NB4 (cell line): ENCODE measurements around the gene TMEM135.
"Not testable (repeated sequence)": the region's sequence is repeated elsewhere in the genome, so short reads cannot be mapped to it uniquely, and the experiment has no call there.

ENCODE experiments used
- DNase-seq: peaks from one replicate; pipeline ENCODE4 v3.0.0; 2010; ENCODE audit warnings: low read depth
- H3K4me3 ChIP-seq: one replicate; pipeline ENCODE4 v1.5.1; 2011; ENCODE audit warnings: mild to moderate bottlenecking, low read depth, low read length, moderate library complexity
- MYC ChIP-seq: IDR thresholded peaks from 2 replicates; pipeline ENCODE4 v1.6.1; 2011; ENCODE audit warnings: low read depth, low read length
- POLR2A ChIP-seq: IDR thresholded peaks from 2 replicates; pipeline ENCODE4 v1.6.1; 2011; ENCODE audit warnings: mild to moderate bottlenecking; ENCODE audit not compliant: insufficient read length; ENCODE audit errors: extremely low read depth
- TF ChIP-seq, protein P1 (sequence below): IDR thresholded peaks from one replicate; pipeline ENCODE4 v1.5.1; 2012; ENCODE audit warnings: low read depth, low read length
- TF ChIP-seq, protein P2 (sequence below): IDR thresholded peaks from 2 replicates; pipeline ENCODE4 v1.6.1; 2011; ENCODE audit warnings: low read depth, low read length

Gene TMEM135

DNA sequence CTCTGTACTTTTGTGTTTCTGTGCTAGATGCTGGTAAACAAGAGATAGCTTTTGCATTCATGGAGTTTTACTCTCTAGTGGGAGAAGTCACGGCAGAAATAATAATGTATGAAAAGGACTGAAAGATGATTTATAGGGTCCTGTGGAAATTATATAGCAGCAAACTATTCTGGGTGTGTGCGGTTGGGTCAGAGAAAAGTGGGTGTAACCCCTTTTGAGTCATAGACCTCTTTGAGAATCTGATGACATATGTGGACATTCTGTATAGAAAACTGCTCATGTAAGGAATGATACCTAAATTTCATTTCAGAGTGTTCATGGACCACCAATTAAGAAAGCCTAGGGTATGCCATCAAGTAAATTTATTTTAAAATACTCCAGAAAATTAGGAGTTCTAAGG lies 54.4 kb downstream of the TMEM135 start:
- DNase-seq = no peak
- TF ChIP-seq POLR2A (no peak), MYC (no peak)
- no peak overlapping the region for H3K4me3 ChIP-seq

DNA sequence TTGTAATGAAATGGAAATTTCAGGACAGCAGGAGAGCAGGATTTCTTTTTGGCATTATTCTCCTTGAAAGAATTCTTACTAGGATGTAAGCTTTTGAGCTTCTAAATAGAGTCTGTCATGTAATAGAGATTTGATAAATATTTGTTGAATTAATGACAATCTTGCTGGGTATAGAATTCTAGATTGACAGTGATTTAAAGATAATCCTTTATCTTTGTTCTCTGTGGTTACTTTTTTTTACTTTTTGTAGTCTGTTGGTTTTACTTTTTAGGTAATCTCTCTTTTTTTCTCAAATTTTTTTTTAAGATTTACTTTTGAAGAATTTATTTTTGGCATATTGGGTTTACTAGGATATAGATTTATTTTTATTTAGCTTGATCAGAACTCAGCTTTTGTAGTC lies 54.8 kb downstream of the TMEM135 start:
- no peak for DNase-seq
- TF ChIP-seq, protein P1, sequence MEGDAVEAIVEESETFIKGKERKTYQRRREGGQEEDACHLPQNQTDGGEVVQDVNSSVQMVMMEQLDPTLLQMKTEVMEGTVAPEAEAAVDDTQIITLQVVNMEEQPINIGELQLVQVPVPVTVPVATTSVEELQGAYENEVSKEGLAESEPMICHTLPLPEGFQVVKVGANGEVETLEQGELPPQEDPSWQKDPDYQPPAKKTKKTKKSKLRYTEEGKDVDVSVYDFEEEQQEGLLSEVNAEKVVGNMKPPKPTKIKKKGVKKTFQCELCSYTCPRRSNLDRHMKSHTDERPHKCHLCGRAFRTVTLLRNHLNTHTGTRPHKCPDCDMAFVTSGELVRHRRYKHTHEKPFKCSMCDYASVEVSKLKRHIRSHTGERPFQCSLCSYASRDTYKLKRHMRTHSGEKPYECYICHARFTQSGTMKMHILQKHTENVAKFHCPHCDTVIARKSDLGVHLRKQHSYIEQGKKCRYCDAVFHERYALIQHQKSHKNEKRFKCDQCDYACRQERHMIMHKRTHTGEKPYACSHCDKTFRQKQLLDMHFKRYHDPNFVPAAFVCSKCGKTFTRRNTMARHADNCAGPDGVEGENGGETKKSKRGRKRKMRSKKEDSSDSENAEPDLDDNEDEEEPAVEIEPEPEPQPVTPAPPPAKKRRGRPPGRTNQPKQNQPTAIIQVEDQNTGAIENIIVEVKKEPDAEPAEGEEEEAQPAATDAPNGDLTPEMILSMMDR = no peak
- TF ChIP-seq MYC = no peak
- TF ChIP-seq, protein P2, sequence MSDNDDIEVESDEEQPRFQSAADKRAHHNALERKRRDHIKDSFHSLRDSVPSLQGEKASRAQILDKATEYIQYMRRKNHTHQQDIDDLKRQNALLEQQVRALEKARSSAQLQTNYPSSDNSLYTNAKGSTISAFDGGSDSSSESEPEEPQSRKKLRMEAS = no peak
- TF ChIP-seq POLR2A = no peak
- no peak overlapping the region for H3K4me3 ChIP-seq

DNA sequence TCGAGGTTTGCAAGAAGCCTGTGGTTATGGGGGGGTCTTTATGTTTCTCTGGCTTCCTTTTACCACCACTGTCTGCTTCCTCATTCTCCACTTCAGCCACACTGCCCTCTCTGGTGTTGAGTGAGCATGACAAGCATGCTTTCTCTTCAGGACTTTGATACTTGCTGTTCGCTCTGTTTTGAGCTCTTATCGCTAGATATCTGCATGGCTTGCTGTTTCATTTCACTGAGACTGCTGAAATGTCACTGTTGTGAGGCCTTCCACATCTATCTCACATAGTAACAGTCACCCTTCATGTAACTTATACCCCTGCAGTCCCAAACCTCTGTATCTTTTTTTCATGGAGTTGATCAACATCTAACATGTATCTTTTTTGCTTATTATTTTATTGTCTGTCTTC lies 59.8 kb downstream of the TMEM135 start:
- peak; percentile 83 for DNase-seq
- TF ChIP-seq POLR2A (no peak), MYC (no peak)
- TF ChIP-seq, protein P1 = peak; percentile 87
- TF ChIP-seq, protein P2 = peak; percentile 61
- H3K4me3 ChIP-seq = no peak overlapping the region

DNA sequence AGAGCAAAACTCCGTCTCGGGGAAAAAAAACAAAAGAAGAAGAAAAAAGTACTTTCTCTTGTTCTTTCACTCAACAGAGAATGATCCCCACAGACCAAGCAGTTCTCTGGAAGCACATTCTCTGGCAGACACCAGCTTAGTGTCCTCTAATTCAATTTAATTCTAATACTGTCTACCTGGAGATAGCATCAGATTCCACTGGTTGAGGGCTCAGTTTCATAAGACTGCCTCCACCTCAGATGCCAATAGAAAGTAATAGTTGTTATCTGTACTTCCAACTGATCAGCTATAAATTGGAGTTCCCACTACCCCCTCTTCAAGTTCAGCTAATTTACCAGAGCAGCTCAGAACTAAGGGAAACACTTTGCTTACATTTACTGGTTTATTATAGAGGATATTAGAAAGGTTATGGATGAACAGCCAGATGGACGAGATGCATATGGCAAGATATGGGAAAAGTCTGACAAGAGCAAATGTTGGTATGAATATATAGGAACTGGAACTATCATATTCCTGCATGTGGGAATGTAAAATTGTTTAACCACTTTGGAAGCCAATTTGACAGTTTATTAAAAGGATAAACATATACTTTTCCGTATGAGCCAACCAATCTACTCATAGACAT lies 64.3 kb downstream of the TMEM135 start:
- no peak for TF ChIP-seq POLR2A
- TF ChIP-seq, protein P2 = no peak
- no peak for TF ChIP-seq MYC
- TF ChIP-seq, protein P1 = no peak
- no peak for DNase-seq

GRCh38 chr11:87105826-87106225 lies 68.1 kb downstream of the TMEM135 start:
- H3K4me3 ChIP-seq, DNase-seq: not testable (repeated sequence)

More for the DNA sequence above, 64.3 kb downstream of the TMEM135 start:
- H3K4me3 ChIP-seq = no peak overlapping the region

- not testable (repeated sequence) for DNase-seq, H3K4me3 ChIP-seq
Measured at GRCh38 chr11:87107379-87107778, 69.6 kb downstream of the TMEM135 start.

DNA sequence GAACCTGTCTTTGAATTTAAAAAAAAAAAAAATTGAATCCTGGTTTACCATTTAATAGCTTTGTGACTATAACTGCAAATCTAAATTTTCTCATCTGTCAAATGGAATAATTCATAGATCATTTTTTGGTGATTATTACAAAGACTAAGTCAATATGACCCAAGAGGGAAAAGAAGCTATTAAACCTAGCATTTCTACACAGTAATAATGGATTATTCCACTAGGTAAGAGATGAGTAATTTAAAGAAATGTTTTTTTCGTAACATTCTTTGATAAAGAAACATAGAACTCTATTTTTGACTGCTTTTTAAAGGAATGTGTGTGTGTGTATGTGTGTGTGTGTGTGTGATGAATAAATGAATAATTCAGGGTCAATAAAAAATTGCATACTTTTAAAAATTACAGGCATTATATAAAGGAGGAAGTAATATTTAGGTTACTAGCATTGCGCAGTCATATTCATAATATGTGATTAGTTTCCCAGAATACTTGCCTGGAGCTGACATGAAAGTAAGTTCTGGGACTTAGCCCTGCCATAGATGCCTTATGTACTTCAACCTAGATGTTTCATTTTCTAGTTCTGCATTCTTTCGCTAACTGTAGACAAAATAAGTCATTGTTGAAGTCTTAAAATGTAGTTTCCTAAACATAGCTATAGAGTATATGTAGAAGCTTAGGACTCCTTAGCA lies 72.9 kb downstream of the TMEM135 start:
- no peak for DNase-seq

More for the DNA sequence above, 72.9 kb downstream of the TMEM135 start:
- TF ChIP-seq, protein P2 = no peak
- TF ChIP-seq, protein P1 = no peak
- TF ChIP-seq MYC (no peak), POLR2A (no peak)
- no peak overlapping the region for H3K4me3 ChIP-seq
